A673 (cell line): Measurements from ENCODE around the gene SPINK7.

Source experiments
- CTCF ChIP-seq: fragments of 300-800, 200-600 bp; sonication (generic); conservative IDR thresholded peaks from 2 replicates; pipeline ENCODE4 v1.5.1; 2017; ENCODE audit warnings: low read depth, mild to moderate bottlenecking, antibody characterized with exemption, low read length, moderate library complexity, mixed read lengths
- EZH2 ChIP-seq: fragments of 200-600 bp; sonication (generic); IDR thresholded peaks from 2 replicates; pipeline ENCODE4 v1.6.1; 2017; ENCODE audit warnings: borderline replicate concordance, low read depth, mild to moderate bottlenecking, mixed read lengths, antibody characterized with exemption, low read length; ENCODE audit not compliant: poor library complexity, severe bottlenecking

GRCh38 chr5:148342371-148343045 is 30.3 kb downstream of the SPINK7 start:
- TF ChIP-seq CTCF = no peak
- no peak for TF ChIP-seq EZH2
